ENCODE measurements around the gene ZNF365. TPM values are rescaled to one million over a fixed set of nuclear protein-coding genes. Genes with fewer than 3 reads are reported as not detected.

The ZNF365 gene
- total RNA-seq, 1 donor from 2014 or later, result 0.26 TPM

- Histone ChIP-seq H3K4me1 (no peaks in the 10 kb centered on the region), H3K79me2 (ENCODE audit: low read depth) (no peaks in the 10 kb centered on the region), H3F3A (ENCODE audit: low read depth) (no peaks in the 10 kb centered on the region), H2AFZ (replicated peaks) (no peak overlapping the region), H3K4me3 (no peak overlapping the region), H3K36me3 (no peaks in the 10 kb centered on the region), H3K27ac (no peak overlapping the region), H3K27me3 (peaks cover 23% of the 10 kb centered on the region), H3K9ac (no peak overlapping the region), H4K20me1 (ENCODE audit: low read depth) (no peaks in the 10 kb centered on the region), H3K9me3 (ENCODE audit: low read depth) (no peaks in the 10 kb centered on the region), H3K4me2 (no peak overlapping the region)
- TF ChIP-seq EZH2 (IDR thresholded peaks at IDR 0.05) (no peak), EZH2phosphoT487 (IDR thresholded peaks at IDR 0.05) (no peak), CTCF (IDR thresholded peaks at IDR 0.05) (no peak)
- no peaks in the 10 kb centered on the region for H3K36me3 Mint-ChIP-seq
- H3K9me3 Mint-ChIP-seq, result no peaks in the 10 kb centered on the region
- no peak for DNase-seq (ENCODE audit: low spot score)
- peaks cover 6% of the 10 kb centered on the region for H3K4me1 Mint-ChIP-seq
- H3K27me3 Mint-ChIP-seq (ENCODE audit: insufficient read depth, low read depth), result no peaks in the 10 kb centered on the region
- H3K4me3 Mint-ChIP-seq, result no peak overlapping the region
- no peak overlapping the region for H3K27ac Mint-ChIP-seq
These were observed 48.0 kb downstream of the ZNF365 start for GRCh38 chr10:62422068-62422590.

DNA sequence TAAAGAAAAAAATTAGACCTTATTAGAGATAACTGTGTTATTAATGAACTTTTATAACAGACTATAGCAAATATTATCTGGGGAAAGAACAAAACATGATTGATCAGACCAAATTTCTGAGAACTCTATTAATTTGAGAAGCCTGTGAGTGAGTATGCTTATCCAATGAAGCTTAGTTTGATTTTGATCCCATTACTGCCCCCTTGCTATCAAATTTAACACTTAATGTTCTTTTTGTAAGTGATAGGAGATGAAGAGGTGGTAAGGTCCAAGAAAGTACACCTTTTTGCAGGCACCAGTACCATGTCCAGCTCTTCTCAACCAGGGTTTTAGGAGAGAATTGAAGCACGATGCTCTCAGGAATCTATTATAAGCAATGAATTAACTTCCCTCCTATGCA is 49.9 kb downstream of the ZNF365 start:
- no peaks in the 10 kb centered on the region for H4K20me1 ChIP-seq (ENCODE audit: low read depth)
- H3K4me1 Mint-ChIP-seq, result peaks cover 6% of the 10 kb centered on the region
- H3K4me3 ChIP-seq, result no peak overlapping the region
- TF ChIP-seq CTCF (IDR thresholded peaks at IDR 0.05), result no peak
- TF ChIP-seq EZH2phosphoT487 (IDR thresholded peaks at IDR 0.05), result no peak
- no peak for TF ChIP-seq EZH2 (IDR thresholded peaks at IDR 0.05)
- no peak overlapping the region for H3K27ac ChIP-seq
- no peaks in the 10 kb centered on the region for H3K36me3 ChIP-seq
- no peak for DNase-seq (ENCODE audit: low spot score)
- no peaks in the 10 kb centered on the region for H3K9me3 ChIP-seq (ENCODE audit: low read depth)
- no peaks in the 10 kb centered on the region for H3K79me2 ChIP-seq (ENCODE audit: low read depth)
- H3K27ac Mint-ChIP-seq, result no peak overlapping the region
- H3K4me2 ChIP-seq, result no peak overlapping the region
- H3K27me3 ChIP-seq, result peaks cover 33% of the 10 kb centered on the region
- H2AFZ ChIP-seq (replicated peaks), result no peak overlapping the region
- H3K4me1 ChIP-seq, result no peaks in the 10 kb centered on the region
- H3K9ac ChIP-seq, result no peak overlapping the region
- no peaks in the 10 kb centered on the region for H3K9me3 Mint-ChIP-seq
- no peak overlapping the region for H3K4me3 Mint-ChIP-seq
- H3K27me3 Mint-ChIP-seq (ENCODE audit: insufficient read depth, low read depth), result no peaks in the 10 kb centered on the region
- no peaks in the 10 kb centered on the region for H3F3A ChIP-seq (ENCODE audit: low read depth)
- no peaks in the 10 kb centered on the region for H3K36me3 Mint-ChIP-seq

- no peak overlapping the region for H3K9ac ChIP-seq
- Mint-ChIP-seq H3K4me1 (peaks cover 6% of the 10 kb centered on the region), H3K27ac (no peak overlapping the region), H3K36me3 (no peaks in the 10 kb centered on the region), H3K9me3 (no peaks in the 10 kb centered on the region), H3K27me3 (ENCODE audit: insufficient read depth, low read depth) (no peaks in the 10 kb centered on the region), H3K4me3 (no peak overlapping the region)
- H3K4me2 ChIP-seq, result no peak overlapping the region
- H3F3A ChIP-seq (ENCODE audit: low read depth), result no peaks in the 10 kb centered on the region
- H4K20me1 ChIP-seq (ENCODE audit: low read depth), result no peaks in the 10 kb centered on the region
- H3K79me2 ChIP-seq (ENCODE audit: low read depth), result no peaks in the 10 kb centered on the region
- H3K36me3 ChIP-seq, result no peaks in the 10 kb centered on the region
- no peak overlapping the region for H3K4me3 ChIP-seq
- no peak for DNase-seq (ENCODE audit: low spot score)
- TF ChIP-seq EZH2 (IDR thresholded peaks at IDR 0.05) (no peak), CTCF (IDR thresholded peaks at IDR 0.05) (no peak), EZH2phosphoT487 (IDR thresholded peaks at IDR 0.05) (no peak)
- H3K9me3 ChIP-seq (ENCODE audit: low read depth), result no peaks in the 10 kb centered on the region
- H2AFZ ChIP-seq (replicated peaks), result no peak overlapping the region
- H3K27ac ChIP-seq, result no peak overlapping the region
- no peaks in the 10 kb centered on the region for H3K4me1 ChIP-seq
- peaks cover 33% of the 10 kb centered on the region for H3K27me3 ChIP-seq
These were observed 51.9 kb downstream of the ZNF365 start for GRCh38 chr10:62426086-62426485.
